ENCODE measurements around the gene SPON1.

Gene SPON1

GRCh38 chr11:14022821-14023220 is 60.3 kb downstream of the SPON1 start:
- Histone ChIP-seq H3K4me1 (ENCODE audit: insufficient read depth, low read length) (no peaks in the 10 kb centered on the region), H3K9ac (ENCODE audit: low read depth, low read length) (no peak overlapping the region), H3K27ac (ENCODE audit: low read length) (no peak overlapping the region), H3K4me3 (ENCODE audit: low read depth in 1 of 2, low read length in 2 of 2) (no peak overlapping the region), H2AFZ (ENCODE audit: low read depth, low read length) (no peak overlapping the region), H3K27me3 (ENCODE audit: insufficient read depth, low read length, poor library complexity) (peaks cover 28% of the 10 kb centered on the region), H3K79me2 (ENCODE audit: insufficient read depth, low read length) (no peaks in the 10 kb centered on the region), H3K9me3 (ENCODE audit: insufficient read depth, low read length, severe bottlenecking) (no peaks in the 10 kb centered on the region), H3K4me2 (ENCODE audit: insufficient read depth, low read length) (no peak overlapping the region), H3K36me3 (ENCODE audit: insufficient read depth, low read length) (no peaks in the 10 kb centered on the region), H4K20me1 (ENCODE audit: insufficient read depth, low read length) (no peaks in the 10 kb centered on the region; the same call in 1 of the 2 replicates)
- DNase-seq (no peak), ATAC-seq (ENCODE audit: insufficient read depth, low read depth) (no peak)
- no peak for TF ChIP-seq EZH2 (IDR thresholded peaks at IDR 0.05; ENCODE audit: borderline replicate concordance, low read depth, low read length, severe bottlenecking)
- no peak for TF ChIP-seq CTCF (IDR thresholded peaks at IDR 0.05; ENCODE audit: borderline replicate concordance, extremely low read depth, low read length, poor library complexity, severe bottlenecking)

- Histone ChIP-seq H3K4me2 (ENCODE audit: insufficient read depth, low read length) (no peak overlapping the region), H3K4me3 (ENCODE audit: low read depth in 1 of 2, low read length in 2 of 2) (no peak overlapping the region), H4K20me1 (ENCODE audit: insufficient read depth, low read length) (no peaks in the 10 kb centered on the region; the same call in 1 of the 2 replicates), H3K9me3 (ENCODE audit: insufficient read depth, low read length, severe bottlenecking) (no peaks in the 10 kb centered on the region), H3K79me2 (ENCODE audit: insufficient read depth, low read length) (no peaks in the 10 kb centered on the region), H3K27me3 (ENCODE audit: insufficient read depth, low read length, poor library complexity) (peaks cover 23% of the 10 kb centered on the region), H3K4me1 (ENCODE audit: insufficient read depth, low read length) (no peaks in the 10 kb centered on the region), H3K36me3 (ENCODE audit: insufficient read depth, low read length) (no peaks in the 10 kb centered on the region), H3K9ac (ENCODE audit: low read depth, low read length) (no peak overlapping the region), H3K27ac (ENCODE audit: low read length) (no peak overlapping the region), H2AFZ (ENCODE audit: low read depth, low read length) (no peak overlapping the region)
- no peak for TF ChIP-seq EZH2 (IDR thresholded peaks at IDR 0.05; ENCODE audit: borderline replicate concordance, low read depth, low read length, severe bottlenecking)
- TF ChIP-seq CTCF (IDR thresholded peaks at IDR 0.05; ENCODE audit: borderline replicate concordance, extremely low read depth, low read length, poor library complexity, severe bottlenecking), result no peak
- no peak for DNase-seq
- no peak for ATAC-seq (ENCODE audit: insufficient read depth, low read depth)
Observed at GRCh38 chr11:14026961-14027360, 64.4 kb downstream of the SPON1 start.

GRCh38 chr11:14027525-14027924 is 65.0 kb downstream of the SPON1 start:
- Histone ChIP-seq H3K9me3 (ENCODE audit: insufficient read depth, low read length, severe bottlenecking) (no peaks in the 10 kb centered on the region), H3K4me3 (ENCODE audit: low read depth in 1 of 2, low read length in 2 of 2) (no peak overlapping the region), H2AFZ (ENCODE audit: low read depth, low read length) (no peak overlapping the region), H3K27me3 (ENCODE audit: insufficient read depth, low read length, poor library complexity) (peaks cover 18% of the 10 kb centered on the region), H3K9ac (ENCODE audit: low read depth, low read length) (no peak overlapping the region), H3K27ac (ENCODE audit: low read length) (no peak overlapping the region), H3K79me2 (ENCODE audit: insufficient read depth, low read length) (no peaks in the 10 kb centered on the region), H4K20me1 (ENCODE audit: insufficient read depth, low read length) (no peaks in the 10 kb centered on the region; the same call in 1 of the 2 replicates), H3K4me2 (ENCODE audit: insufficient read depth, low read length) (no peak overlapping the region), H3K4me1 (ENCODE audit: insufficient read depth, low read length) (no peaks in the 10 kb centered on the region), H3K36me3 (ENCODE audit: insufficient read depth, low read length) (no peaks in the 10 kb centered on the region)
- ATAC-seq (ENCODE audit: insufficient read depth, low read depth), result no peak
- TF ChIP-seq CTCF (IDR thresholded peaks at IDR 0.05; ENCODE audit: borderline replicate concordance, extremely low read depth, low read length, poor library complexity, severe bottlenecking) (no peak), EZH2 (IDR thresholded peaks at IDR 0.05; ENCODE audit: borderline replicate concordance, low read depth, low read length, severe bottlenecking) (no peak)
- DNase-seq, result no peak

GRCh38 chr11:14029440-14029839 is 66.9 kb downstream of the SPON1 start:
- Histone ChIP-seq H2AFZ (ENCODE audit: low read depth, low read length) (no peak overlapping the region), H3K27me3 (ENCODE audit: insufficient read depth, low read length, poor library complexity) (peaks cover 12% of the 10 kb centered on the region), H3K9me3 (ENCODE audit: insufficient read depth, low read length, severe bottlenecking) (no peaks in the 10 kb centered on the region), H3K4me3 (ENCODE audit: low read depth in 1 of 2, low read length in 2 of 2) (no peak overlapping the region), H3K9ac (ENCODE audit: low read depth, low read length) (no peak overlapping the region), H3K79me2 (ENCODE audit: insufficient read depth, low read length) (no peaks in the 10 kb centered on the region), H3K36me3 (ENCODE audit: insufficient read depth, low read length) (no peaks in the 10 kb centered on the region), H3K27ac (ENCODE audit: low read length) (no peak overlapping the region), H3K4me2 (ENCODE audit: insufficient read depth, low read length) (no peak overlapping the region), H3K4me1 (ENCODE audit: insufficient read depth, low read length) (no peaks in the 10 kb centered on the region), H4K20me1 (ENCODE audit: insufficient read depth, low read length) (no peaks in the 10 kb centered on the region; the same call in 1 of the 2 replicates)
- TF ChIP-seq CTCF (IDR thresholded peaks at IDR 0.05; ENCODE audit: borderline replicate concordance, extremely low read depth, low read length, poor library complexity, severe bottlenecking), result no peak
- TF ChIP-seq EZH2 (IDR thresholded peaks at IDR 0.05; ENCODE audit: borderline replicate concordance, low read depth, low read length, severe bottlenecking), result no peak
- ATAC-seq (ENCODE audit: insufficient read depth, low read depth), result no peak
- no peak for DNase-seq
